H1 (cell line): ENCODE measurements around the gene FRS2. TPM values are rescaled to one million over a fixed set of nuclear protein-coding genes. Genes with fewer than 3 reads are reported as not detected.

ENCODE experiments used
- CTCF ChIA-PET: fragments of 300-600 bp; sonication (Branson Sonifier 250); formaldehyde crosslinking; loops from one replicate; lab custom pipeline; 2021; ENCODE audit not compliant: partially characterized antibody; lab: Charles Lee
- POLR2A ChIA-PET: fragments of 300-600 bp; sonication (Branson Sonifier 250); formaldehyde crosslinking; loops from one replicate; lab custom pipeline; 2021; ENCODE audit warnings: inconsistent platforms; ENCODE audit not compliant: partially characterized antibody; lab: Charles Lee
- DNase-seq, 2 experiments: peaks; one replicate each; pipeline versions ENCODE4 v3.0.0 to v3.0.0-alpha.2; 2010 to 2022; ENCODE audit warnings: low spot score in 2 of 2, low read depth in 1 of 2, mixed read lengths in 1 of 2
- FAIRE-seq: peaks from 2 replicates; lab custom pipeline; 2011; peaks lifted over from hg19 to GRCh38; lab: Jason Lieb, UNC
- H2AFZ ChIP-seq: 2 replicates; pipeline ENCODE4 v1.8.1; 2012; ENCODE audit warnings: low read length, inconsistent platforms
- H2AK5ac ChIP-seq: 2 replicates; pipeline ENCODE4 v1.6.1; 2013; ENCODE audit warnings: low read depth, low read length
- H2BK120ac ChIP-seq: replicated peaks from 2 replicates; pipeline ENCODE3; 2013; ENCODE audit warnings: low read depth, low read length, inconsistent platforms
- H2BK12ac ChIP-seq: 2 replicates; pipeline ENCODE4 v1.6.1; 2013; ENCODE audit warnings: low read depth, low read length
- H2BK15ac ChIP-seq: 2 replicates; pipeline ENCODE4 v1.6.1; 2013; ENCODE audit warnings: low read length
- H2BK20ac ChIP-seq: 2 replicates; pipeline ENCODE4 v1.6.1; 2013; ENCODE audit warnings: low read length
- H2BK5ac ChIP-seq: 2 replicates; pipeline ENCODE4 v1.6.1; 2013; ENCODE audit warnings: low read depth, low read length
- H3K14ac ChIP-seq: 2 replicates; pipeline ENCODE4 v1.6.1; 2013; ENCODE audit warnings: inconsistent platforms; ENCODE audit not compliant: insufficient read length
- H3K18ac ChIP-seq: 2 replicates; pipeline ENCODE4 v1.6.1; 2013; ENCODE audit warnings: low read length; ENCODE audit errors: extremely low read depth
- H3K23ac ChIP-seq: 2 replicates; pipeline ENCODE4 v1.6.1; 2013; ENCODE audit warnings: inconsistent platforms; ENCODE audit not compliant: insufficient read length
- H3K23me2 ChIP-seq: 2 replicates; pipeline ENCODE4 v1.6.1; 2013; ENCODE audit warnings: low read depth, low read length
- H3K27ac ChIP-seq: 2 replicates; pipeline ENCODE4 v1.6.1; 2011; ENCODE audit warnings: low read depth, low read length, inconsistent platforms
- H3K27me3 ChIP-seq, 4 experiments: replicated peaks in 1 of 4; 1 replicate in 1 of 4; 2 replicates in 3 of 4; pipeline versions ENCODE4 v1.6.1 to v1.8.1; 2011 to 2013; ENCODE audit warnings: low read length in 3 of 4, mild to moderate bottlenecking in 3 of 4, inconsistent platforms in 2 of 4, mixed read lengths in 2 of 4, moderate library complexity in 1 of 4; ENCODE audit not compliant: control insufficient read depth in 3 of 4, insufficient read depth in 3 of 4; ENCODE audit errors: extremely low read depth in 1 of 4
- H3K36me3 ChIP-seq, 4 experiments: 2 replicates each; pipeline versions ENCODE4 v1.6.1 to v1.8.1; 2011 to 2013; ENCODE audit warnings: mild to moderate bottlenecking in 4 of 4, low read length in 3 of 4, moderate library complexity in 2 of 4, control low read depth in 1 of 4, inconsistent platforms in 1 of 4; ENCODE audit not compliant: insufficient read depth in 4 of 4, control insufficient read depth in 2 of 4
- H3K4ac ChIP-seq: replicated peaks from 2 replicates; pipeline ENCODE3; 2013; ENCODE audit warnings: low read length, low read depth, mixed read lengths, inconsistent platforms; ENCODE audit not compliant: insufficient read length
- H3K4me1 ChIP-seq, 4 experiments: replicated peaks in 1 of 4; 1 replicate in 1 of 4; 2 replicates in 3 of 4; pipeline versions ENCODE4 v1.6.1 to v1.8.1; 2011 to 2013; ENCODE audit warnings: low read length in 3 of 4, inconsistent platforms in 2 of 4, mixed read lengths in 1 of 4; ENCODE audit not compliant: insufficient read depth in 4 of 4, control insufficient read depth in 3 of 4
- H3K4me2 ChIP-seq, 2 experiments: 2 replicates each; pipeline versions ENCODE4 v1.6.1 to v1.8.1; 2011 to 2013; ENCODE audit warnings: low read depth in 2 of 2, low read length in 2 of 2, control low read depth in 1 of 2, inconsistent platforms in 1 of 2, mild to moderate bottlenecking in 1 of 2; ENCODE audit not compliant: insufficient read depth in 1 of 2
- H3K4me3 ChIP-seq, 4 experiments: fragments of 200-600, 300-600 bp in 1 of 4; sonication (generic), shearing (Covaris generic), sonication (Bioruptor Twin) in 1 of 4; 2 replicates each; pipeline versions ENCODE4 v1.5.1 to v1.8.1; 2011 to 2016; ENCODE audit warnings: low read length in 4 of 4, low read depth in 3 of 4, control low read depth in 2 of 4, inconsistent platforms in 2 of 4, mild to moderate bottlenecking in 2 of 4, mixed read lengths in 1 of 4, moderate library complexity in 1 of 4; ENCODE audit not compliant: insufficient read depth in 2 of 4; ENCODE audit errors: extremely low read depth in 1 of 4
- H3K56ac ChIP-seq: replicated peaks from 2 replicates; pipeline ENCODE3; 2013; ENCODE audit warnings: low read depth, mild to moderate bottlenecking, mixed read lengths, low read length, inconsistent platforms; ENCODE audit not compliant: insufficient read length
- H3K79me1 ChIP-seq: 2 replicates; pipeline ENCODE4 v1.6.1; 2013; ENCODE audit warnings: low read depth, low read length, control low read depth
- H3K79me2 ChIP-seq, 2 experiments: 2 replicates each; pipeline versions ENCODE4 v1.6.1 to v1.8.1; 2012 to 2013; ENCODE audit warnings: low read length in 2 of 2, mild to moderate bottlenecking in 2 of 2, inconsistent platforms in 1 of 2; ENCODE audit not compliant: insufficient read depth in 2 of 2, control insufficient read depth in 1 of 2
- H3K9ac ChIP-seq, 4 experiments: replicated peaks in 1 of 4; 1 replicate in 1 of 4; 2 replicates in 3 of 4; pipeline versions ENCODE4 v1.6.1 to v1.8.1; 2011 to 2013; ENCODE audit warnings: low read depth in 3 of 4, low read length in 3 of 4, control low read depth in 2 of 4, mild to moderate bottlenecking in 2 of 4, moderate library complexity in 2 of 4, inconsistent platforms in 1 of 4; ENCODE audit errors: extremely low read depth in 1 of 4
- H3K9me3 ChIP-seq, 2 experiments: 2 replicates each; pipeline versions ENCODE4 v1.6.1 to v1.8.1; 2012 to 2013; ENCODE audit warnings: mild to moderate bottlenecking in 2 of 2, moderate library complexity in 2 of 2, control low read depth in 1 of 2, inconsistent platforms in 1 of 2, low read depth in 1 of 2, low read length in 1 of 2, mixed read lengths in 1 of 2; ENCODE audit not compliant: insufficient read depth in 2 of 2
- H4K20me1 ChIP-seq, 2 experiments: replicated peaks in 1 of 2; 2 replicates each; pipeline versions ENCODE3 to v1.8.1; 2011 to 2013; ENCODE audit warnings: inconsistent platforms in 2 of 2, low read length in 2 of 2, mild to moderate bottlenecking in 1 of 2; ENCODE audit not compliant: insufficient read depth in 2 of 2, control insufficient read depth in 1 of 2
- H4K5ac ChIP-seq: 2 replicates; pipeline ENCODE4 v1.6.1; 2013; ENCODE audit warnings: low read length, low read depth, mixed read lengths, inconsistent platforms; ENCODE audit not compliant: insufficient read length
- H4K8ac ChIP-seq: 2 replicates; pipeline ENCODE4 v1.8.0; 2013; ENCODE audit warnings: mild to moderate bottlenecking, moderate library complexity, low read length, inconsistent platforms; ENCODE audit not compliant: insufficient read depth; ENCODE audit errors: extremely low read depth
- H4K91ac ChIP-seq: replicated peaks from 2 replicates; pipeline ENCODE3; 2013; ENCODE audit warnings: low read length, mixed read lengths, inconsistent platforms; ENCODE audit not compliant: insufficient read length
- CEBPB ChIP-seq: IDR thresholded peaks from 2 replicates; pipeline ENCODE4 v1.6.1; 2012; ENCODE audit warnings: low read depth, low read length
- FOSL1 ChIP-seq: IDR thresholded peaks from 2 replicates; pipeline ENCODE4 v1.6.1; 2011; ENCODE audit warnings: mild to moderate bottlenecking, low read depth, low read length, moderate library complexity; ENCODE audit not compliant: insufficient read depth
- JUN ChIP-seq: IDR thresholded peaks from 2 replicates; pipeline ENCODE4 v1.6.1; 2011; ENCODE audit warnings: low read depth, mild to moderate bottlenecking, improper control_type of control experiment, low read length
- KDM4A ChIP-seq: IDR thresholded peaks from one replicate; pipeline ENCODE4 v1.7.1; 2012; ENCODE audit warnings: low read depth, mild to moderate bottlenecking, moderate library complexity, low read length, inconsistent platforms; ENCODE audit not compliant: severe bottlenecking
- POLR2AphosphoS5 ChIP-seq: IDR thresholded peaks from 2 replicates; pipeline ENCODE4 v1.6.1; 2011; ENCODE audit warnings: low read depth, low read length
- TAF1 ChIP-seq: IDR thresholded peaks from 2 replicates; pipeline ENCODE4 v1.6.1; 2011; ENCODE audit warnings: mild to moderate bottlenecking, low read depth, low read length
- TEAD4 ChIP-seq: IDR thresholded peaks from 2 replicates; pipeline ENCODE4 v1.6.1; 2012; ENCODE audit warnings: low read depth, low read length, inconsistent platforms, mixed read lengths
- WGBS, 2 experiments: shearing (Covaris generic) in 1 of 2; methylation state at CpG; one replicate each; pipeline versions ENCODE4 v1.1.6 to v1.1.7; 2013 to 2015; ENCODE audit warnings: low lambda C conversion rate in 2 of 2, mixed read lengths in 2 of 2, inconsistent platforms in 1 of 2, low coverage in 1 of 2, missing lambda C conversion rate in 1 of 2; ENCODE audit not compliant: insufficient replicate concordance in 2 of 2, insufficient coverage in 1 of 2, insufficient read length in 1 of 2; ENCODE audit errors: extremely low coverage in 1 of 2, missing lambda C conversion rate in 1 of 2; 5-methylcytosine and 5-hydroxymethylcytosine counted together
- polyA plus RNA-seq, 7 experiments: library from polyadenylated mRNA; depleted of rRNA in 3 of 7; stranded (reverse) in 5 of 7; unstranded in 2 of 7; fragments of >200 nt in 5 of 7; fragments of 200-250 nt in 2 of 7; gene quantifications; 1 replicate in 5 of 7; 2 replicates in 1 of 7; 4 replicates in 1 of 7; pipeline versions ENCODE4 v1.2.1 to v1.2.3, GENCODE V29; 2011 to 2013; ENCODE audit warnings: missing spikeins in 2 of 7, mixed read lengths in 2 of 7
- total RNA-seq: library from RNA; stranded (reverse); fragmentation: NEBNext Ultra II Directional; extraction: Animal tissue kit (Norgen Biotek cat#: 25700); gene quantifications from 2 replicates; pipeline ENCODE4 v1.2.1, GENCODE V29; 2021
- TF ChIP-seq, protein P1 (sequence below): IDR thresholded peaks from 2 replicates; pipeline ENCODE4 v1.6.1; 2011; ENCODE audit warnings: low read depth, mild to moderate bottlenecking, low read length; ENCODE audit not compliant: insufficient read depth

FRS2 gene
- total and polyA plus RNA-seq, 2 of the 8 experiments (the other 6 are each of a cell fraction or from before 2014, with no cell fraction given) = 10.3 to 35.8 TPM

DNA sequence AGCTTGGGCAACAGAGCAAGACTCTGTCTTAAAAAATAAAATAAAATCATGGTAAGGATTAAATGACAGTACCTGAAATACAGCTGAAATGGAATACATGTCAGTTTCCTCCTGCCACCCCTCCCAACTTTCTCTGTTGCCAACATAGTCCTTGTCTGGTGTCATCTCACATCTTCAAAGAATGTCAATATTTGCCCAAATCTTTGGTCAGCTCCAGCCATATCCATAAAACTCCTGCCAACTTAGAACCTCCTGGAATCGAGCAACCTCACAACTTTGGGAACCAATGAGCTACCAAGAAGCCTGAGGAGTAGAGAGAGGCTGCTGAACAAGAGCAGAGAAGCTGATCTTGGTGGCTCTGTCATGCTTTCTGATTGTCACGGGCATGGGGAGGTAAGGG is 151.4 kb downstream of the FRS2 start:
- TF ChIP-seq, protein P1, sequence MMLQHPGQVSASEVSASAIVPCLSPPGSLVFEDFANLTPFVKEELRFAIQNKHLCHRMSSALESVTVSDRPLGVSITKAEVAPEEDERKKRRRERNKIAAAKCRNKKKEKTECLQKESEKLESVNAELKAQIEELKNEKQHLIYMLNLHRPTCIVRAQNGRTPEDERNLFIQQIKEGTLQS = no peak
- TF ChIP-seq TAF1 (no peak), KDM4A (no peak), FOSL1 (no peak), CEBPB (no peak), POLR2AphosphoS5 (no peak), JUN (no peak), TEAD4 (no peak)
- H3K4me2 ChIP-seq = no peak overlapping the region
- no peak overlapping the region for H2BK20ac ChIP-seq
- H3K9me3 ChIP-seq = no peaks in the 10 kb centered on the region
- H3K18ac ChIP-seq = no peak overlapping the region
- ChIA-PET CTCF (interaction anchor here (0.9 to 7.1 kb wide), 4 partner anchors 9 to 35 kb away, joined by 3 to 67 read pairs (median 6); no protein-coding TSS in a partner anchor), POLR2A (no interaction called here)
- no peaks in the 10 kb centered on the region for H4K20me1 ChIP-seq
- H3K23ac ChIP-seq = no peak overlapping the region
- no peak overlapping the region for H4K5ac ChIP-seq
- H2AK5ac ChIP-seq = no peak overlapping the region
- no peaks in the 10 kb centered on the region for H3K23me2 ChIP-seq
- DNase-seq (no peak), FAIRE-seq (no peak)
- H3K4me1 ChIP-seq = no peaks in the 10 kb centered on the region
- no peak overlapping the region for H3K4ac ChIP-seq
- no peak overlapping the region for H3K27ac ChIP-seq
- no peak overlapping the region for H3K4me3 ChIP-seq
- no peaks in the 10 kb centered on the region for H3K79me2 ChIP-seq
- no peak overlapping the region for H3K9ac ChIP-seq
- H3K27me3 ChIP-seq = no peaks in the 10 kb centered on the region; a peak in 1 of 7 replicates
- H3K56ac ChIP-seq = no peak overlapping the region
- no peak overlapping the region for H2BK5ac ChIP-seq
- no peak overlapping the region for H2BK12ac ChIP-seq
- H3K14ac ChIP-seq = no peak overlapping the region
- H2AFZ ChIP-seq = no peak overlapping the region
- H4K91ac ChIP-seq = no peak overlapping the region
- WGBS, 2 experiments = 100% methylated on average over 2 of the region's 2 CpGs; no CpG with 5 or more reads in 1 of the 2 experiments
- H3K79me1 ChIP-seq = no peaks in the 10 kb centered on the region
- no peak overlapping the region for H2BK120ac ChIP-seq
- no peak overlapping the region for H2BK15ac ChIP-seq
- H4K8ac ChIP-seq = no peak overlapping the region
- H3K36me3 ChIP-seq = no peaks in the 10 kb centered on the region
